Transverse colon (tissue), 4 donors: ENCODE measurements around the gene TRPM2.

ENCODE experiments used
- CTCF ChIP-seq, 5 experiments: fragments of 200-600 bp in 3 of 5; fragments of 450-650 bp in 2 of 5; sonication (generic) in 3 of 5; IDR thresholded peaks; 1 replicate in 2 of 5; 2 replicates in 3 of 5; pipeline ENCODE4 v1.5.1; 2016 to 2017; ENCODE audit warnings: antibody characterized with exemption in 5 of 5, inconsistent platforms in 3 of 5, mild to moderate bottlenecking in 2 of 5, moderate library complexity in 1 of 5
- EP300 ChIP-seq: sonication (generic); formaldehyde crosslinking; IDR thresholded peaks from one replicate; pipeline ENCODE4 v1.6.1; 2017; ENCODE audit warnings: antibody characterized with exemption, low read depth
- POLR2AphosphoS5 ChIP-seq, 3 donors: sonication (generic); formaldehyde crosslinking; IDR thresholded peaks; one replicate each; pipeline ENCODE4 v1.6.1; 2016; ENCODE audit warnings: antibody characterized with exemption in 3 of 3

- TF ChIP-seq POLR2AphosphoS5 (IDR thresholded peaks at IDR 0.05), result no peak
- TF ChIP-seq CTCF (IDR thresholded peaks at IDR 0.05), result no peak
- TF ChIP-seq EP300, result no peak
Observed at GRCh38 chr21:44382536-44382935, 29.1 kb downstream of the TRPM2 start.
